Measurements from ENCODE around the gene NPAS2. TPM values are rescaled to one million over a fixed set of nuclear protein-coding genes. Genes with fewer than 3 reads are reported as not detected.

Gene NPAS2
- total and polyA plus RNA-seq, 7 donors, result 8.5 to 56.2 (median 17.3) TPM

DNA sequence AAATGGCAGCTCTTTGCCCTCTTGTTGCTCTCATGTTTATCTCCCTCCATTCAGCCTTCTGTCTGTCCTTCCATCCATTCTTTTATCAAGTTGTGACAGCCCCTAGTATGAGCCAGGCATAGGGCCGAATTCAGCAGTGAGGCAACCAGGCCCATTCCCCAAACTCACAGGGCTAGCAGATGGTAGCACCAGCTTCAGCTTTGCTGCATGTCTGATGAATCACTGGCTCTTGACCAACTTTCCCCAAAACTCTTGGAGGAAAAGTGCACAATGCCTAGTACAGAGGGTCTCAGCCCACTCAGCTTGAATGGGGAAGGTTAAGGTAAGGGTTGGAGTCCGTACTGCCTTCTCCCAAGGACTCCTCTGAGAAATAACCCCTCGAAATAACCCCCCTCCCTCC is 35.7 kb downstream of the NPAS2 start:
- 88 to 95% (median 92%) methylated on average over 3 of the region's 3 CpGs for WGBS, 3 donors
- no peak overlapping the region for H3K27ac ChIP-seq
- H3K27me3 ChIP-seq (ENCODE audit: insufficient read depth in 3 of 3, low read length in 2 of 3), result no peaks in the 10 kb centered on the region
- no peak overlapping the region for H3K4me3 ChIP-seq
- intact Hi-C loops (cut with DNase I), result no loop called here
- TF ChIP-seq, protein P1, sequence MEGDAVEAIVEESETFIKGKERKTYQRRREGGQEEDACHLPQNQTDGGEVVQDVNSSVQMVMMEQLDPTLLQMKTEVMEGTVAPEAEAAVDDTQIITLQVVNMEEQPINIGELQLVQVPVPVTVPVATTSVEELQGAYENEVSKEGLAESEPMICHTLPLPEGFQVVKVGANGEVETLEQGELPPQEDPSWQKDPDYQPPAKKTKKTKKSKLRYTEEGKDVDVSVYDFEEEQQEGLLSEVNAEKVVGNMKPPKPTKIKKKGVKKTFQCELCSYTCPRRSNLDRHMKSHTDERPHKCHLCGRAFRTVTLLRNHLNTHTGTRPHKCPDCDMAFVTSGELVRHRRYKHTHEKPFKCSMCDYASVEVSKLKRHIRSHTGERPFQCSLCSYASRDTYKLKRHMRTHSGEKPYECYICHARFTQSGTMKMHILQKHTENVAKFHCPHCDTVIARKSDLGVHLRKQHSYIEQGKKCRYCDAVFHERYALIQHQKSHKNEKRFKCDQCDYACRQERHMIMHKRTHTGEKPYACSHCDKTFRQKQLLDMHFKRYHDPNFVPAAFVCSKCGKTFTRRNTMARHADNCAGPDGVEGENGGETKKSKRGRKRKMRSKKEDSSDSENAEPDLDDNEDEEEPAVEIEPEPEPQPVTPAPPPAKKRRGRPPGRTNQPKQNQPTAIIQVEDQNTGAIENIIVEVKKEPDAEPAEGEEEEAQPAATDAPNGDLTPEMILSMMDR (IDR thresholded peaks at IDR 0.05), result no peak
- DNase-seq, result no peak
- H3K9me3 ChIP-seq, result no peaks in the 10 kb centered on the region
- H3K36me3 ChIP-seq (ENCODE audit: insufficient read depth in 1 of 2, low read depth in 1 of 2), result no peaks in the 10 kb centered on the region
- ATAC-seq, result no peak
- H3K4me1 ChIP-seq, result no peaks in the 10 kb centered on the region

DNA sequence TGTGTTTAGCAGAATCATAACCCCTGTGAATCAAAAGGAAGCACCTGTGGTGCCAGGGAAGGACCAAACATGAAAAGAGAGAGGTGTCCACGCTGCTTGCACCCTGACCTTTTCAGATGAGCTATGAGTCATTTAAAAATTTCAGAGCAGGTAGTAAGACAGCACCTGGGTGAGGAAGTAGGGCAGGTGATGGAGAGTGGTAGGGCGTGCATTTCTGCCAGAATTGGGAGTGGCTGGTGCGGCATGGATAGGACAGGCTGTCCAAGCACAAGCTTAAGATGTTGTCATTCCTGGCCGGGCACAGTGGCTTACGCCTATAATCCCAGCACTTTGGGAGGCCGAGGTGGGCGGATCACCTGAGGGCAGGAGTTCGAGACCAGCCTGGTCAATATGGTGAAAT is 36.8 kb downstream of the NPAS2 start:
- DNase-seq, result no peak
- no peak overlapping the region for H3K27ac ChIP-seq
- no peaks in the 10 kb centered on the region for H3K27me3 ChIP-seq (ENCODE audit: insufficient read depth in 3 of 3, low read length in 2 of 3)
- no peak for ATAC-seq
- no peaks in the 10 kb centered on the region for H3K4me1 ChIP-seq
- no peak overlapping the region for H3K4me3 ChIP-seq
- WGBS, 3 donors, result 80 to 93% (median 90%) methylated on average over 8 of the region's 8 CpGs
- TF ChIP-seq, protein P1 (IDR thresholded peaks at IDR 0.05), result no peak
- intact Hi-C loops (cut with DNase I), result no loop called here
- no peaks in the 10 kb centered on the region for H3K9me3 ChIP-seq
- H3K36me3 ChIP-seq (ENCODE audit: insufficient read depth in 1 of 2, low read depth in 1 of 2), result no peaks in the 10 kb centered on the region

DNA sequence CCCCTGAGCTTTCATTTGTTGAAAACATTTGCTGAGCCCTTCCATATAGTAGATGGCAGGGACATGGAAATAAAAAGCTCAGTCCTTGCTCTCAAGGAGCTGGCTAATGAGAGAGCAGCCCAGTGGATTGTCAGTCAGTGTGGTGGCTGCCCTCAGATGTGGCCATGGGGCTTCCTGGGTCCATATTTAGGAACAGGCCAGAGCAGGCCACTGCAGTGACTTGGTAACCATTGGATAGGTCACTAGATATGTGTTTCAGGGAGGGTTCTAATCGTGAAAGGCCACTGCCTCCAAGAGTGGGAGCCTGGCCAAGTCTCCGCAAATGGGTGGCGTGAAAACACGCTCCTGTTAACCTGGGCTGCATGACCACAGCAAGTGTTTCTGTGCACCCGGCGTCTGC is 37.4 kb downstream of the NPAS2 start:
- no peaks in the 10 kb centered on the region for H3K4me1 ChIP-seq
- no peaks in the 10 kb centered on the region for H3K36me3 ChIP-seq (ENCODE audit: insufficient read depth in 1 of 2, low read depth in 1 of 2)
- no peaks in the 10 kb centered on the region for H3K9me3 ChIP-seq
- intact Hi-C loops (cut with DNase I), result no loop called here
- no peak overlapping the region for H3K27ac ChIP-seq
- H3K27me3 ChIP-seq (ENCODE audit: insufficient read depth in 3 of 3, low read length in 2 of 3), result no peaks in the 10 kb centered on the region
- TF ChIP-seq, protein P1 (IDR thresholded peaks at IDR 0.05), result no peak
- WGBS, 3 donors, result 77 to 82% (median 81%) methylated on average over 6 of the region's 6 CpGs
- DNase-seq (no peak), ATAC-seq (no peak)
- no peak overlapping the region for H3K4me3 ChIP-seq

DNA sequence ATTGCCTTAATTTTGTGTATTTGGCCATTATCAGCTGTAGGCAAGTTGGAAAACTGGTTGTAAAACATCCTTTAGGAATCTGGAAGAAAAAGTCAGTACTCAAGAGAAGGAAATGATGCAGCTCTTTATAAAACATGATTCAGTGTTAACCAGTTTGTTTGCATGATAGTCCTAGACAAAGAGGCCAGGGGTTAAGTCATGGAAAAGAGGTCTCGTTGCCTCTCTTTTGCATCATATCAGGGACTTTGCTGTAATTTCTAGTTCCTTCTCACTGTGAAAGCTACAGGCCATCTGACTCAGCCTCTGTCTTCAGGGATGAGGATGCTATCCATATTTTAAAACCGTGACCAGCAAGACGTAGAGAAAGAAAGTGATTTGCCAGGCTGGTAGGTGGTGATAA is 38.0 kb downstream of the NPAS2 start:
- H3K27me3 ChIP-seq (ENCODE audit: insufficient read depth in 3 of 3, low read length in 2 of 3), result no peaks in the 10 kb centered on the region
- no peaks in the 10 kb centered on the region for H3K4me1 ChIP-seq
- DNase-seq (no peak), ATAC-seq (no peak)
- no peak overlapping the region for H3K4me3 ChIP-seq
- 83 to 88% (median 86%) methylated on average over 3 of the region's 3 CpGs for WGBS, 3 donors
- TF ChIP-seq, protein P1 (IDR thresholded peaks at IDR 0.05), result no peak
- no peak overlapping the region for H3K27ac ChIP-seq
- intact Hi-C loops (cut with DNase I), result no loop called here
- no peaks in the 10 kb centered on the region for H3K36me3 ChIP-seq (ENCODE audit: insufficient read depth in 1 of 2, low read depth in 1 of 2)
- H3K9me3 ChIP-seq, result no peaks in the 10 kb centered on the region

DNA sequence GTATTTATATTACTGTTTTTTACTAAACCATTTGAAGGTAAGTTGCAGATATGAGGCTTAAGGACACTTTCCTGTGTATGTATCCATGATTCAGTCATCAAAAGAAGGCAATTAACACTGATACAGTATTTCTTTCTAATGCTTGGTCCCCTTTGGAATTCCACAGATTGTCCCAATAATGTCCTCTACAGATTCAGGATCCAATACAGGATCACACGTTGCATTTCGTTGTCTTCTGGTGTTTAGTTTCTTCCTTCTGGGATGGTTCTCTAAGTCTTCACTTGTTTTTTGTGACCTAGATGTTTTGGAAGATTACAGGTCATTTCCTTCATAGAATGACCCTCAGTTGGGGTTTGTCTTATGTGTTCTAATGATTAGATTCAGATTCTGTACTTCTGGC is 40.0 kb downstream of the NPAS2 start:
- H3K4me3 ChIP-seq, result no peak overlapping the region
- H3K27me3 ChIP-seq (ENCODE audit: insufficient read depth in 3 of 3, low read length in 2 of 3), result no peaks in the 10 kb centered on the region
- H3K27ac ChIP-seq, result no peak overlapping the region
- H3K36me3 ChIP-seq (ENCODE audit: insufficient read depth in 1 of 2, low read depth in 1 of 2), result no peaks in the 10 kb centered on the region
- DNase-seq, result no peak
- no peaks in the 10 kb centered on the region for H3K9me3 ChIP-seq
- intact Hi-C loops (cut with DNase I), result no loop called here
- WGBS, 3 donors, result 85 to 91% (median 86%) methylated on average over 2 of the region's 2 CpGs
- H3K4me1 ChIP-seq, result no peaks in the 10 kb centered on the region
- TF ChIP-seq, protein P1 (IDR thresholded peaks at IDR 0.05), result no peak
- no peak for ATAC-seq
